OCI-LY3 (cell line): ENCODE results near the gene NPTX1.

ENCODE experiments used
- H2AFZ ChIP-seq: fragments of 200-600, 300-600 bp; shearing (Covaris generic); 2 replicates; pipeline ENCODE4 v1.6.0; 2014; ENCODE audit warnings: antibody characterized with exemption, low read depth, low read length
- H3K27ac ChIP-seq: fragments of 200-600, 300-600 bp; sonication (generic); 2 replicates; pipeline ENCODE4 v1.5.1; 2014; ENCODE audit warnings: mild to moderate bottlenecking, low read length, moderate library complexity, mixed read lengths
- H3K27me3 ChIP-seq: fragments of 200-600, 300-600 bp; sonication (generic); 2 replicates; pipeline ENCODE4 v1.6.1; 2014; ENCODE audit warnings: low read depth, low read length, mixed read lengths
- H3K36me3 ChIP-seq: fragments of 200-600, 300-600 bp; sonication (generic); replicated peaks from 2 replicates; pipeline ENCODE3; 2014; ENCODE audit warnings: low read depth, low read length, mixed read lengths
- H3K4me1 ChIP-seq: fragments of 300-600, 200-600 bp; sonication (generic); 2 replicates; pipeline ENCODE4 v1.6.1; 2014; ENCODE audit warnings: low read length, mixed read lengths
- H3K4me2 ChIP-seq: fragments of 200-600, 300-600 bp; sonication (generic); 2 replicates; pipeline ENCODE4 v1.6.1; 2014; ENCODE audit warnings: low read length, mixed read lengths
- H3K4me3 ChIP-seq: fragments of 300-600, 200-600 bp; sonication (generic); 2 replicates; pipeline ENCODE4 v1.5.1; 2014; ENCODE audit warnings: antibody characterized with exemption, mild to moderate bottlenecking, low read length, moderate library complexity
- H3K79me2 ChIP-seq: fragments of 300-600, 200-600 bp; shearing (Covaris generic); 2 replicates; pipeline ENCODE4 v1.6.1; 2014; ENCODE audit warnings: mild to moderate bottlenecking, low read length, mixed read lengths
- H3K9ac ChIP-seq: fragments of 300-600, 200-600 bp; shearing (Covaris generic); 2 replicates; pipeline ENCODE4 v1.6.0; 2014; ENCODE audit warnings: mild to moderate bottlenecking, low read length, moderate library complexity
- H3K9me3 ChIP-seq: fragments of 200-600, 300-600 bp; shearing (Covaris generic); 2 replicates; pipeline ENCODE4 v1.6.1; 2014; ENCODE audit warnings: low read length, mixed read lengths; ENCODE audit not compliant: insufficient read depth
- H4K20me1 ChIP-seq: fragments of 200-600, 300-600 bp; sonication (generic); 2 replicates; pipeline ENCODE4 v1.6.1; 2016; ENCODE audit warnings: low read length, mixed read lengths; ENCODE audit not compliant: insufficient read depth
- EZH2phosphoT487 ChIP-seq: fragments of 200-600 bp; shearing (Covaris generic); IDR thresholded peaks from 2 replicates; pipeline ENCODE4 v1.6.1; 2018; ENCODE audit warnings: antibody characterized with exemption, mixed run types, low read depth
- TF ChIP-seq, protein P1 (sequence below): fragments of 200-600, 300-600 bp; sonication (generic); IDR thresholded peaks from 2 replicates; pipeline ENCODE4 v1.5.1; 2014; ENCODE audit warnings: antibody characterized with exemption, low read length, low read depth

The NPTX1 gene

DNA sequence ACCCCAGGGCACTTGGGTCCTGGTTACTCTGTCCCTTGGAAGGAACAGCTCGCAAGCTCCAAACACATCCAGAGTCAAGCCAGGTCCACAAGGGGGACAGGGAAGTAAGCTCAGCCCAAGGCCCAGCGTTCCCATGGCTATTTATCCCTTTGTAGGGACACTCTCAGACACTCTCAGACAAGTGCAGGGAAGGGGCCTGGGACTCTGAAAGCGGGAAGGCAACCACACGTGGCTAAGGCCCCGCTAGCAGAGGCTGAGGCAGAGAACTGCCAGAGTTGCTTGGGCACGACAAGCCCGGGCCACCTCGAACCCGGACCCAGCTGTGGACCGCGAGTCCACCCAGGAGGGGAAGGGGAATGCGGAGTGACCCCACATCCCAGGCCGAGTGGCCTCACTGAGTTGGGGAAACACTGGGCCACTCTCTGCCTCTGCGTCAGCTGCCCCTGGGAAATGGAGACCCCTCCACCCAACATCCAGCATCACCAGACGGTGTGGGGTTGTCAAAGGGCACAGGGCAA, 10.2 kb downstream of the NPTX1 start:
- H4K20me1 ChIP-seq, result no peaks in the 10 kb centered on the region
- no peaks in the 10 kb centered on the region for H3K9me3 ChIP-seq
- H3K79me2 ChIP-seq, result no peaks in the 10 kb centered on the region
- H3K4me2 ChIP-seq, result no peak overlapping the region
- no peak overlapping the region for H3K9ac ChIP-seq
- H3K27me3 ChIP-seq, result peaks cover 18% of the 10 kb centered on the region
- no peaks in the 10 kb centered on the region for H3K4me1 ChIP-seq
- H2AFZ ChIP-seq, result no peak overlapping the region
- TF ChIP-seq, protein P1, sequence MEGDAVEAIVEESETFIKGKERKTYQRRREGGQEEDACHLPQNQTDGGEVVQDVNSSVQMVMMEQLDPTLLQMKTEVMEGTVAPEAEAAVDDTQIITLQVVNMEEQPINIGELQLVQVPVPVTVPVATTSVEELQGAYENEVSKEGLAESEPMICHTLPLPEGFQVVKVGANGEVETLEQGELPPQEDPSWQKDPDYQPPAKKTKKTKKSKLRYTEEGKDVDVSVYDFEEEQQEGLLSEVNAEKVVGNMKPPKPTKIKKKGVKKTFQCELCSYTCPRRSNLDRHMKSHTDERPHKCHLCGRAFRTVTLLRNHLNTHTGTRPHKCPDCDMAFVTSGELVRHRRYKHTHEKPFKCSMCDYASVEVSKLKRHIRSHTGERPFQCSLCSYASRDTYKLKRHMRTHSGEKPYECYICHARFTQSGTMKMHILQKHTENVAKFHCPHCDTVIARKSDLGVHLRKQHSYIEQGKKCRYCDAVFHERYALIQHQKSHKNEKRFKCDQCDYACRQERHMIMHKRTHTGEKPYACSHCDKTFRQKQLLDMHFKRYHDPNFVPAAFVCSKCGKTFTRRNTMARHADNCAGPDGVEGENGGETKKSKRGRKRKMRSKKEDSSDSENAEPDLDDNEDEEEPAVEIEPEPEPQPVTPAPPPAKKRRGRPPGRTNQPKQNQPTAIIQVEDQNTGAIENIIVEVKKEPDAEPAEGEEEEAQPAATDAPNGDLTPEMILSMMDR, result no peak
- no peak for TF ChIP-seq EZH2phosphoT487
- H3K4me3 ChIP-seq, result no peak overlapping the region
- H3K36me3 ChIP-seq, result no peaks in the 10 kb centered on the region
- no peak overlapping the region for H3K27ac ChIP-seq

DNA sequence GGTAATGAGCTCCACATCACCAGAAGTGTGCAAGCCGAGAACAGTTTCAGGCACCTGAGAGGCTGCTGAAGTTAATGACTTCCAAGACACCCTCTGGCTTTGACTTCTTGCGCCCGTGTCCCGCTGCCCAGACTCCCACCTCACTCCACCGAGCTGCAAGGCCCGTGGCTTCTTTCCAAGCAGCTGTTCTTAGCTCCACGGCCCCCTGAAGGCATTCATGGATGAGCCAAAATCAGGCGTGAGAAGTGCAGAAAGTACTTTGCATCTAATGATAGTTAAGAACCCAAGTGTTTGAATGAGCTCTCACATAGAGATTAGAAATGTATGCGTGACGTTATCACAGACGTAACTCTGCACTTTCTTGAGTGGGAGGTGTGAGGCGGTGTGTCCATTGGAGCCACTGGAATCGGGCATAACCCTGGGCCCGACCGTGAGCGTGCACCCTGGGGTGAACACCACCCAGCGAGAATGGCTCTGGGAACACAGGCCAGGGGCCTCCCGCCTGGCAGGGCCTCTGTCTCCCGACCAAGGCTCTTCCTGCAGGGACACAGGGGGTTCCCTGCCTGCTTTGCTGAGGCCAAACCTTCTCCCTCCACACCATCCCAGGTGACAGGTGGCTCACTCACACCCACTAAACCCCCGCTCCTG, 11.0 kb downstream of the NPTX1 start:
- H3K27me3 ChIP-seq, result peaks cover 18% of the 10 kb centered on the region
- no peak overlapping the region for H3K9ac ChIP-seq
- TF ChIP-seq, protein P1, result no peak

DNA sequence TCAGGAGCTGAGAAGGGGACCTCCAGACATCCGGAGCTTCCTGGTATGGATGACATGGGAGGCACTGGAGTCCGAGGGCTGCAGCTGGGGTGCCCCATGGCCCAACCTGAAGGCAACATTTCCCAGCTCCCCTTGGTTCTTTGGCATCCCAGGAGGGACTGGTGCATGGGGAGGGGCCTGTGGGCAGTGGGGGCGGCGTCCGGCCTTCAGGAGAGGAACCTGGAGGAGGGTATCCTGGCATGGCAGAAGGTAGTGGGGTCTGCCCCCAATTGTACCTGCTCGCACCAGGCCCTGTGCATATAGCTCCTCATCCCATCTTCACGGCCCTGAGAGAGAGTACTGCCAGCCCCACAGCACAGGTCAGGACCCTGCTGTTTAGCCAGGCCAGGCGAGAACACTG, 11.9 kb downstream of the NPTX1 start:
- Histone ChIP-seq H3K9me3 (no peaks in the 10 kb centered on the region), H3K36me3 (no peaks in the 10 kb centered on the region), H3K79me2 (no peaks in the 10 kb centered on the region), H3K4me1 (no peaks in the 10 kb centered on the region), H2AFZ (no peak overlapping the region), H3K27ac (no peak overlapping the region), H3K9ac (no peak overlapping the region), H3K4me3 (no peak overlapping the region), H4K20me1 (no peaks in the 10 kb centered on the region), H3K4me2 (no peak overlapping the region), H3K27me3 (peaks cover 18% of the 10 kb centered on the region)
- TF ChIP-seq EZH2phosphoT487, result no peak
- TF ChIP-seq, protein P1, result no peak

More for the DNA sequence above, 11.0 kb downstream of the NPTX1 start:
- no peaks in the 10 kb centered on the region for H3K9me3 ChIP-seq
- no peaks in the 10 kb centered on the region for H3K79me2 ChIP-seq
- H2AFZ ChIP-seq, result no peak overlapping the region
- H3K4me2 ChIP-seq, result no peak overlapping the region
- H4K20me1 ChIP-seq, result no peaks in the 10 kb centered on the region
- no peaks in the 10 kb centered on the region for H3K36me3 ChIP-seq
- no peak overlapping the region for H3K4me3 ChIP-seq
- no peak overlapping the region for H3K27ac ChIP-seq
- no peaks in the 10 kb centered on the region for H3K4me1 ChIP-seq

DNA sequence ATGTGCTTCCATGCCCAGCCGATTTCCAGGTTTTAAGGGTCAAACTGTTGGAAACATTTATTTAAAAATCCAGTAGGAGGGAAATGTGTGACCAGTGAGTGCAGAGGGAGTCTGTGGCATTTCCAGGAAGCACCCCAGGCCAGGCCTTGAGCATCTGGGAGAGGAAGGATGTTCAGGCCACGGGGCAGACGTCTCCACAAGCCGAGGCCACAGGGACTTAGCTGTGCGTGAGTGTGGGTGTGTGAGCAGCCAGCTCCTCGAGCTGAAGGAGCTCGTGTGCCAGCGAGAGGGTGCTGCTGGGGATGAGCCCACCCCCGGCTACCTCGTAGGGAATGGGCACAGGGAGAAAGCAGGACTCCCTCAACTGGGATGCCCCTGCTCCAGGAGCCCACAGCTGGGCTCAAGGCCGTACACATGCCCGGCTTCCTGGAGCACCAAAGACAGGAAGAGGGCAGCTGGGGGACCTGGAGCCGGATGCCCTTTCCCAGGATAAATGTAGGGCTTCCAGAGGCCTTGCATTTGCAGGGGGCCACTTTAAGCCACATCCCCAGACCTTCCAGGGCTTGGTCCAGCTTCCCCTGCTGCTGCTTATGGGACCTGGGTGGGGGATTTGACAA, 12.5 kb downstream of the NPTX1 start:
- Histone ChIP-seq H3K27ac (no peak overlapping the region), H3K9me3 (no peaks in the 10 kb centered on the region), H3K36me3 (no peaks in the 10 kb centered on the region), H3K4me3 (no peak overlapping the region), H3K4me2 (no peak overlapping the region), H4K20me1 (no peaks in the 10 kb centered on the region), H2AFZ (no peak overlapping the region), H3K79me2 (no peaks in the 10 kb centered on the region), H3K4me1 (no peaks in the 10 kb centered on the region), H3K27me3 (peaks cover 22% of the 10 kb centered on the region), H3K9ac (no peak overlapping the region)
- no peak for TF ChIP-seq EZH2phosphoT487
